IMR-90 (cell line): ENCODE results near the gene SLC2A6.

Source experiments
- BHLHE40 ChIP-seq: fragments of 150-350 bp; IDR thresholded peaks from 2 replicates; pipeline ENCODE4 v1.6.1; 2016; ENCODE audit warnings: mild to moderate bottlenecking, low read depth, low read length
- CTCF ChIP-seq: conservative IDR thresholded peaks from 2 replicates; pipeline ENCODE4 v1.5.1; 2012; ENCODE audit warnings: mild to moderate bottlenecking, low read depth, low read length, improper control_type of control experiment
- MAFK ChIP-seq: IDR thresholded peaks from 2 replicates; pipeline ENCODE4 v1.6.1; 2012; ENCODE audit warnings: low read depth, low read length, improper control_type of control experiment
- POLR2A ChIP-seq: IDR thresholded peaks from 2 replicates; pipeline ENCODE4 v1.6.1; 2012; ENCODE audit warnings: mild to moderate bottlenecking, low read depth, low read length
- TF ChIP-seq, protein P1 (sequence below): fragments of 150-350 bp; IDR thresholded peaks from 2 replicates; pipeline ENCODE4 v1.6.1; 2017; ENCODE audit warnings: mild to moderate bottlenecking, antibody characterized with exemption, low read length, low read depth

DNA sequence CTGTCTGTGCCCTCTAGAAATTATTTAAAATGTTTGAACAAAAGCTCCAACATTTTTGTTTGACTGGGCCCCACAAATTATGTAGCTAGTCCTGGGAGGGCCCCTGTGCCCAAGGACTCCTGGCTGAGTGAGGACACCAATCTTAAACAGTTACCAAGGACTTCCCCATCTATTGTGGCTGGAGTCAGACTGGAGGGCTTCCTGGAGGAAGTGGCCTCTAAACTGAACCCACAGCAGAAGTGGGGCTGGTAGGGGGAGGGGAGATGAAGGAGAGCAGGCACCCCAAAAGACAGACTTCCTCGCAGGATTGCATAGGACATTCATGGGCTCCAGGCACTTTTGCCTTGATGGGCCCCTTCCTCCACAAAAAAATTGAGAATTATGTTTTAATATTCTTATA is 48.7 kb downstream of the SLC2A6 start:
- TF ChIP-seq CTCF: no peak
- TF ChIP-seq, protein P1, sequence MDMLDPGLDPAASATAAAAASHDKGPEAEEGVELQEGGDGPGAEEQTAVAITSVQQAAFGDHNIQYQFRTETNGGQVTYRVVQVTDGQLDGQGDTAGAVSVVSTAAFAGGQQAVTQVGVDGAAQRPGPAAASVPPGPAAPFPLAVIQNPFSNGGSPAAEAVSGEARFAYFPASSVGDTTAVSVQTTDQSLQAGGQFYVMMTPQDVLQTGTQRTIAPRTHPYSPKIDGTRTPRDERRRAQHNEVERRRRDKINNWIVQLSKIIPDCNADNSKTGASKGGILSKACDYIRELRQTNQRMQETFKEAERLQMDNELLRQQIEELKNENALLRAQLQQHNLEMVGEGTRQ: no peak
- TF ChIP-seq MAFK: no peak
- no peak for TF ChIP-seq POLR2A
- no peak for TF ChIP-seq BHLHE40
